Putamen (tissue), 1 donor: ENCODE measurements around the gene SCAMP4.
A peak's percentile ranks its signal among the peaks of the same experiment; 100 is the strongest.

ENCODE experiments used
- DNase-seq: peaks from one replicate; pipeline ENCODE4 v3.0.0-alpha.2; 2016; ENCODE audit warnings: low spot score

The SCAMP4 gene

GRCh38 chr19:1905110-1905862 is at the start of gene SCAMP4, which contains the start of gene ADAT3:
Gene SCAMP4, plus strand, starts transcription at chr19:1905399. Its CDS starts 9,621 bp downstream, at chr19:1915020.
Gene ADAT3, plus strand, starts transcription at chr19:1905399. Its CDS starts 6,649 bp downstream, at chr19:1912048.
- peak; percentile 98 for DNase-seq

- DNase-seq, result no peak
Observed at GRCh38 chr19:1855828-1856255, 49.4 kb upstream of the SCAMP4 start.

DNA sequence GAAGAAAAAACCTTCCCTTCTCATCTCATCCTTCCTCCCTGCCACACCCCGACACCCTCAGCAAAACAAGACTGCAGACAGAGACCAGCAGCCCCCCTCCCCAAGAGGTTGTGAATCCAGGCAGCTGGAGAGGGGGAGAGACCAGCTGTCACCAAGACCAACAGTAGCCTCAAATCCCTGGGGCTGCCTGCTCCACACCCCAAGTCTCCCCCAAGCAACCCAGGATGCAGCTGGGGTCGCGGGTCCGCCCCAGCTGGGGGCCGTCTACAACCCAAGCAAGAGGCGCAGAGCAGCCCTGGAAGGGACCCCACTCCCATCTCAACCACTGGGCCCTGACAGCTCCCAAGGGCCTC is 48.9 kb upstream of the SCAMP4 start:
- DNase-seq, result no peak

DNA sequence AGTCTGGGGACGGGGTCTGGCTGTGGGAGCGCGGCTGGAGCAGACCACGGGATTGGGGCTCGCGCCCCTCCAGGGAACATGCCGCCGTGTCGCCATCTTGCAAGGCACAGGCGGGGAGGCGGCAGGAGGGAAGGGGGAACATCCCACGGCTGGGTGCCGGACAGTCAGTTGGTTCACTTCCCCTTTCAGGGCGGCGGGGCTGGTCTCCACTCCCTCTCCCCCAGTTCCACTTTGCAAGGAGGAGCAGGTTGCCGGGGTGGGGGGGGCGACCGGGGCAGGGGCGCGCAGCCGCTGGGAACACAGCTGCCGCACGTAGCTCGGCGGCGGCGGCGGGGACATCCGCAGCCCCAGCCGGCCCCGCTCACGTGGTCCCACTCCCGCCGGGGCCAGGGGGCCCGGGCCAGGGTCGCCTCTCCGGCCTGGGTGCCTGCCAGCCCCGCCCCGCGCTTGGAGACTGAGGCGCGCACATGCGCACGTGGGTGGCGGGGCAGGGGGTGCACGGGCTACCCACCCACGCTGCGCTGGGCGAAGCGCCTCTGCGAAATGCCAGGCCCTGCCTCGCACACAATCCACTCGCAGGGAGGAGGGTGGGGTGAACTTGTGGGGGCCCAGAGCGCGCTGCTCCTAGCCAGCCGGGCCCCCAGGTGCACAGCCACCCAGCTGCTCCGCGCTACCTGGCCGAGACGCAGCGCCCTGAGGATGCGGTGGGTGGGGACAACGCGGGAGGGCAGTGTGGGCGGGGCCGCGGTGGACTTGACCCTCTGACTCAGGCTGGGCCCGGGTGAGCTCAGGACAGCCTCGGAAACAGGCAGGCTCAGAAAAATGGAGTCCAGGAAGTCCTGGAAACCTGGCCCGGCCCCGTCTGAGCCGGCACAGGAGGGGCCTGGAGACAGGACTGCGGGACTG is 48.2 kb upstream of the SCAMP4 start:
- no peak for DNase-seq

GRCh38 chr19:1857648-1858326 is 47.4 kb upstream of the SCAMP4 start:
- no peak for DNase-seq

DNA sequence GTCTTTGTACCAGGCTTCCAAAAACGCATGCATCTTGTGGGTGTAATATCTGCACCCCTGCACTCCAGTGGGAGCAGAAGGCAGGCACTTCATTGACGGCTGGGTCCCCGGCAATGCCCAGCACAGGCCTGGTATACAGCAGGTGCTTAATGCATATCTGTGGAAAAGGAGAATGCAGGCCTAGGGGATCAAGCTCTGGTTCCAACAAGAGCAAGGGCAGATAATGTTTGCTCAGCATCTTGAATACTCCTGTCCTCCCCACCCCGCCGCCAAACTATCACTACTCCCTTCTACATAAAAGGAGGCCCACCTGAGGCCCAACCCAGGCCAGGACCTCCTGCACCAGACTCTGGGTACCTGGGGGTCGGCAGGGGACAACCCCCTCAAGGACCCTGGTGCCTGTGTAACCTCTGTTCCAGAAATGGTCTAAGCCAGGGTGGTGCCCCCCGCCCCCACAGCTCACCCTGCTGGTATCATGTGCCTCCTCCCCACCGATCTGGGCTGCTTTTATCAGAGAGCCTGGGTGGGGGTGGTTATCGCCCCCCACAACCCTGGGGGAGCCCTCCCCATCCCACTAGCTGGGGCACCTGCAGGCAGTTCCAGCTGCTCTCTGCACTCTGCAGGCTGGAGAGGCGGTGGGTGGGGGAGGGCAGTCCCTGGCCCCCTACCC is 46.7 kb upstream of the SCAMP4 start:
- no peak for DNase-seq

DNA sequence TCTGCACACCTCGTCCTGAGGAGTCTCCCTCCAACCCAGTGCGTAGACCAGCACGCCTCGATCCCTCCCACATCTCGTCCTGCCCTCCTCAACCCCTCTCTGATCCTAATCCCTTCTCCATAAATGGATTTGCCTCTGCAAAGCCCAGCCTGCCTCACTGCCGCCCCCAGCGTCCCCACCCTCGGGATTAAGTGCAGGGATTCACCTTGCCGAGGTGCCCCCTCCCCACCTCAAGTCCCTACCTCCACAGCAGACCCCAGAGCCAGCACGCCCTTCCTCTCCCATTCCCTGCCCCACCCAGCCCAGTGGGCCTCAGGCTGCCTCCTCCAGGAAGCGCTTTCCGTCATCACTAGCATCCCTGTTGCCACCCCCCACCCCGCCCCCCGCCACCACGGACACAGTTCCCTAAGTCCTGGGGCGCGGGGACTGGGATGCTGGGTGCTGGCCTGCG is 45.8 kb upstream of the SCAMP4 start:
- no peak for DNase-seq

GRCh38 chr19:1860042-1860775 is 45.0 kb upstream of the SCAMP4 start:
- DNase-seq, result no peak

DNA sequence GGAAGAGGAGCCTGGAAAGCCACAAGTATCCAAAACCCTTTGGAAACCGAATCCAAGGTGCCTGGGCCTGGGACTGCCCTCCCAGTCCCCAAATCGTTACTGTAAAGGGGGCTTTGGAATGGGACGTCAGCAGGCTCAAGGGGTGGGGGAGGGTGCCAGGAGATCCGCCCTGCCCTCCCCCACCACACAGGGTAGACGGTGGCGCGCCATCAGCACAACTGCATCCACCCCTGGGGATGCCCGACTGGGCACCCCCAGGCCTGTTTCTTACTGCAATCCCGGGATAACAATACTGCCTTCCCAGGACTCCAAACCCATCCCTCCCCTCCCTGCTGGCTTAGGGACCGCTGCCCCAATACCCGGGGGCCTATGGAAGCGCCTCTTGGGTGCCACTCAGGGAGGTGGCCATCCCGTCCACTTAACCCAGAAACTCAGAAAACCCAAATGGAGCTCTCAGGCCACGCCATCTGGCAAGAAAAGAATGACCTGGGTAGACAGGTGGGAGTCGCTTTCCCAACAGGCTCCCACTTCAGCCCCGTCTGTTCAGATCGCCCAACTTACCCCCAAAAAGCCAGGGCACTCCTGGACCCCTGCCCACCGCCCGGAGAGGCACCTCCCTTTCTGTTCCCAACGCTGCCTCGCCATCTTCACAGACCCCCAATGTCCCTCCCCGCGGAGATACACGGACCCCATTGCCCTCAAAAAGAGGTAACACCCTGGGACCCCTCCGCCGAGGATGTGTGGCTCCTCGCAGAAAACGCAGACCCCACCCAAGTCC is 44.2 kb upstream of the SCAMP4 start:
- DNase-seq, result no peak

DNA sequence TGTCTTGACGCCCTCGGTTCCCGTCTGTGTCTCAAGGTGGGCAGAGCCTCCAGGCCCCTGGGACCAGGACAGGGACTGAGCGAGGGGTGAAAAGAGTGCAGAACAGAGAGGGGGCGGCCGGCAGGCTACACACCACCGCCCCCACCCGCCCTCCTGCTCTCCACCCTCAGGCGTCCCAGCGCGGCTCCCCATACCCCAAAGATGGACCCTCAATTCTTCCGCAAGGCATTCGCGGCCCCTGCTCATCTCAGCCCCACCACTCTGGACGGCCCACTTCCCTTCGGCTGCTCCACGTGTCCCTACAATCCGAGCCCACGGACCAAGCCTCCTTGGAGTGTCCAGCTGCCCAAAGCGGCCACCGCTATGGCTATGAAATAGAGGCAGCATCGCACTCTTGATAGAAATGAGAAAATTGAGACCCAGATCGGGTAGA is 43.6 kb upstream of the SCAMP4 start:
- DNase-seq, result no peak

GRCh38 chr19:1862068-1862423 is 43.2 kb upstream of the SCAMP4 start:
- no peak for DNase-seq

DNA sequence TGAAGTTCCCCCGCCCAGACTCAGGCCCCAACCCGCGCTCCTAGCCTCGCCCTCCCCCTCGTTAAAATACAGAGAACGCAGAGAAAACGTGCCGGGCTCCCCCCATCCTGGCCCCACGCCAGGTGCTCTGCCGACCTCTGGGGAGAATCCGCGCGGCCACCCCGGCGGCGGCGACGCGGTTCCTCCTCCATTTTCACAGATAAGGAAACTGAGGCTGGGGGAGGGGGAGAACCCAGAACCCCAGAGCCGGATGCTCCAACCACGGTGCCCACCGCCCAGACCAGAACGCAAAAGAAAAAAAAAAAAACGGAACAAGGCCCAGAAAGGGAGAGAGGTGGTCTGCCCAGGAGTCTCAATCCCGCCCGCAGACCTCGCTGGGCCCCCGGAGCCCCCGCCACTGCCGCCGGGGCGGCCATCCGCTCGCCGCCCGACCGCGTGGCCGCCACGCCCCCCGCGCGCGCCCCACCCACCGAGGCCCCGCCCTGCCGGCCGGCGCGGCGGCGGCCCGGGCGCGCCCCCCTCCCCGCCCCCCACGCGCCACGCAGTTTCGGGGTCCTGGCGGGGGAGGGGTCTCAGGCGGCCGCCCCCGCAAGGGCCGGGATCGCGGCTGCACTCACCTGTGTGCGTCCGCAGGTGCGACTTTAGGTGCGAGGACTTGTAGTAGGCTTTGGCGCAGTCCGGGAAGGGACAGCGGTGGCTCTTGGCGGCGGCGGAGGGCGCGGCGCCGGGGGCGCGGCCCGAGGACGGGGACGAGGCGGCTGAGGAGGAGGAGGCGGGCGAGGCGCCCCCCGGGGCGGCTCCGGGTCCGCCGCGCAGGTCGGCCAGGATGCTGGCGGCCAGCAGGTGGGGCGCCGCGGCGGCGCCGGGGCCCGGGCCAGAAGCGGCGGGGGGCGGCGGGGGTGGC is 42.5 kb upstream of the SCAMP4 start:
- no peak for DNase-seq

GRCh38 chr19:1863328-1863637 is 41.9 kb upstream of the SCAMP4 start, which contains the start of gene KLF16:
Gene KLF16, minus strand, starts transcription at chr19:1863579. Its CDS starts 82 bp downstream, at chr19:1863497.
- DNase-seq, result no peak

DNA sequence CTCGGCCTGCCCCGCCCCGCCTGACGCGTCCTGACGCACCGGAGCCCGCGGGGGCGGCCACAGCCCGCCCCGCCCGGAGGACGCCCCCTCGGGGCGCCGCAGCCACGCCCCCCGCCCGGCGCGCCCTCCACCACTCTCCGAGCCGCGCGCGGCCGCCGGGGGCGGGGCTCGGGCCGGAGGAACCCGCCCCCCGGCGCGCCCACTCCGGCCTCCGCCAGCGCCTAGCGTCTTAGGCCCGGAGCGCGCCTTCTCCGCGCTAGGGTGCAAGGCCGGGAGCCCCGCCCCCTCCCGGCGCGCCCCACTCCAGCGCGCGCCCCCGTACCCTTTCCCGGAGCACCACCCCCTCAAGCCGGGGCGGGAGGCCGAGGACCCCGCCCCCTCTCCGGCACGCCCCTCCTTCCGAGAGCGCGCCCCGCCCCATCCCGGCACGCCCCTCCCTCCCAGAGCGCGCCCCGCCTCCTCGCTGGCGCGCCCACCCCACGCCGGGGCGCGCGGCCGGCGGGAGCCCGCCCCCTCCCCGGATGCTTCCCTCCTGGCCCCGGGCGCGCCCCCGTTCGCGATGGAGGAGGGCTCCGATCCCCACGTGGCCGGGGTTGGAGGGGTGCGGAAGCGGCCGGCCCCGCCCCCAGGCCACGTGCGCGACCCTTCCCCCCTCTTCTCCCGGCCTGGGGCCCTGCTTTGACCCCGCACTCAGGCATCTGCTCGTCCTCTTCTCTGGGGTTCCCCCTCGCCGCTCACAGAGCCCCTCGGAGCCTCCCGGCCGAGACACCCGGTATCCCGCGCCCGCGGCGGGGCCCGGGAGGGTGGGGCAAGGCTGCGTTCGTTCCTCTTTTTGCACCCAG is 41.3 kb upstream of the SCAMP4 start:
- DNase-seq, result peak; percentile 88

DNA sequence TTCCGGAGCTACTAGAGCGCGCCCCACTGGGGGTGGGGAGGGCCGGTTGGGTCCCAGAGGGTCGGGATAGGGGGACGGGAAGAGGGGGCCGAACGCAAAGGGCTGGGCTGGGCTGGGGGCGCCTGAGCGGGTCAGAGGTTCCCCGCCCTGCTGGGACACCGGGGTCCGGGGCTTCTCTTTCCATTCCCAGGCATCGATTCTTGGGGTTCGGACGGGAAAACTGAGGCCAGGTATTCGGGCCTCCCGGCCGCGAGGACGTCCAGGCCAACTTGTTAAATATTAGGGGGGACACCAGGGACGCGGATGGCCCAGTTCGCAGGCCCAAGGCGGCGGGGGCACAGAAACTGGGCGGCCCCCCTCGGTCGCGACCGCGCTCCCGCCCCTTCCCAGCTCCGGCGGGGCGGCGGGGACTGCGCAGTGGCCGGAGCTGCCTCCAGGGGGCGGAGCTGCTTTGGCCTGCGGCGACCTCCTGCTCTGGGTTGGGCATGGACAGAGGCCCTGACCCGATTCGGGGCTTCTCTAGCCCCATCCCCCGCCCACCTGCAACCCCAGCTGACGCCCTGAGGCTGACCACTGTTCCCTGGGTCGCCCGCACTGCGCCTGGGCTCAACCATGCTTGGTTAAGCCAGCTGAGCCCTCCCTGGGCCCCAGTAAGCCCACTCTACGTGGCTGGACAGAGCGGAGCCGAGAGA is 40.6 kb upstream of the SCAMP4 start:
- DNase-seq, result no peak

GRCh38 chr19:1865172-1866010 is 39.8 kb upstream of the SCAMP4 start:
- DNase-seq, result no peak
